HG03175 (cell line): ENCODE measurements around the gene NMNAT2.

Experiments used
- ATAC-seq: cut with Tn5 transposase; IDR thresholded peaks from one replicate; pipeline ENCODE4 v1.9.1; 2021; ENCODE audit warnings: mild to moderate bottlenecking, moderate library complexity; ENCODE audit not compliant: unreplicated experiment

NMNAT2 gene

GRCh38 chr1:183272390-183272848 lies 145.8 kb downstream of the NMNAT2 start:
- no peak for ATAC-seq

- no peak for ATAC-seq
Measured at GRCh38 chr1:183270541-183271141, 147.5 kb downstream of the NMNAT2 start.

- no peak for ATAC-seq
Measured at GRCh38 chr1:183267646-183268431, 150.3 kb downstream of the NMNAT2 start.

- no peak for ATAC-seq
Measured at GRCh38 chr1:183263886-183264602, 154.1 kb downstream of the NMNAT2 start.

- no peak for ATAC-seq
Measured at GRCh38 chr1:183262628-183263200, 155.5 kb downstream of the NMNAT2 start.

GRCh38 chr1:183259924-183260323 lies 158.3 kb downstream of the NMNAT2 start:
- no peak for ATAC-seq

- no peak for ATAC-seq
Measured at GRCh38 chr1:183255073-183255472, 163.1 kb downstream of the NMNAT2 start.

- ATAC-seq, result no peak
Measured at GRCh38 chr1:183251959-183252450, 166.2 kb downstream of the NMNAT2 start.

GRCh38 chr1:183251101-183251958 lies 166.8 kb downstream of the NMNAT2 start:
- no peak for ATAC-seq

- no peak for ATAC-seq
Measured at GRCh38 chr1:183249941-183250452, 168.2 kb downstream of the NMNAT2 start.

- no peak for ATAC-seq
Measured at GRCh38 chr1:183248989-183249691, 169.0 kb downstream of the NMNAT2 start.

GRCh38 chr1:183247931-183248330 lies 170.2 kb downstream of the NMNAT2 start:
- no peak for ATAC-seq

GRCh38 chr1:183247484-183247883 lies 170.7 kb downstream of the NMNAT2 start:
- ATAC-seq, result no peak

GRCh38 chr1:183247066-183247465 lies 171.1 kb downstream of the NMNAT2 start:
- ATAC-seq, result no peak

- no peak for ATAC-seq
Measured at GRCh38 chr1:183246436-183246835, 171.7 kb downstream of the NMNAT2 start.

GRCh38 chr1:183245357-183245756 lies 172.8 kb downstream of the NMNAT2 start:
- no peak for ATAC-seq

GRCh38 chr1:183244466-183244865 lies 173.7 kb downstream of the NMNAT2 start:
- ATAC-seq, result no peak

GRCh38 chr1:183243161-183244050 lies 174.8 kb downstream of the NMNAT2 start:
- no peak for ATAC-seq
